ENCODE data around the gene MRPS33. TPM values are rescaled to one million over a fixed set of nuclear protein-coding genes. Genes with fewer than 3 reads are reported as not detected.

MRPS33 gene
- total and polyA plus RNA-seq, 2 of the 8 experiments (the other 6 are each of a cell fraction or from before 2014, with no cell fraction given): 22.9 to 62.6 TPM

DNA sequence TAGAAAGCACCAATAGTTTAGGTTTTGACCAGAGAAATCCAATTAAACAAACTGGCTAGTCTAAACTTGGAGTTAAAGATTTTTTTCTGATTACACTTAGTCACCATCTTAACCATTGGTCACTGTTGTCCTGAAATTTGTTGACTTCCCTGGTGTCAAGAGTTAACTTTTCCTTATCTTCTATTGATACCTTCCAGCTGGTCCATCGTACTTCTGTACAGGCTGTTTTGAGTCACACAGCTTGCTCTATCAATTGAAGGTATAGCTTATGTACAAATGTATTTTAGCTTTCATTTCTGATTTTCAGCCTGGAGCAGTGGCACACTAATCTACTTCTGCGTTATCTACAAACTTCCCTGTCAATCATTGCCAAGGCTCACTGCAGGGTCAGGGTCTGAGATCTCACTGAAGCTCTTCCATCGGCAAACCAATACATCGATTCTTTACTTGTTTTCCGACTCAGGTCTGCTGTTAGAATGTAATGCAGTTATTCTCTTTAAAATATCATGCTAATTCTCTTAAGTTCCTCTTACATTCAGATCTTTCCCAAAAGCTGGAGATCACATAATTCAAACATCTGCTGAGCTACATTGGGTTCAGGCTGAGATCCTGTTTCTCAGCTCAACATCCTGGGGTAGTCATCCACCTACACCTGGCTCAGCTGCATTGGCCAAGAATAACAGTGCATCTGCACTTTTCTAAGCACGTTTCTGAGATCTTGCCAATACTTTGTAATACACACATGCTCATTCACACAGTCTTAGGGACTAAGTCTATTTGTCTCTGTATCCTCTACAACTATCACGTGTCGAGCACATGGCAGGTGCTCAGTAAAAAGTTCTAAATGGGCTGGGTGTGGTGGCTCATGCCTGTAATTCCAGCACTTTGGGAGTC lies 11.3 kb downstream of the MRPS33 start:
- Histone ChIP-seq H3K18ac (ENCODE audit: extremely low read depth, low read length) (no peak overlapping the region), H3K4me1 (replicated peaks in 1 of 4; ENCODE audit: control insufficient read depth in 3 of 4, insufficient read depth in 4 of 4, low read length in 3 of 4) (no peaks in the 10 kb centered on the region), H2AK5ac (ENCODE audit: low read depth, low read length) (no peak overlapping the region), H3K79me2 (ENCODE audit: control insufficient read depth in 1 of 2, insufficient read depth in 2 of 2, low read length in 2 of 2) (no peaks in the 10 kb centered on the region), H3K9me3 (ENCODE audit: insufficient read depth in 2 of 2, low read depth in 1 of 2, low read length in 1 of 2) (no peaks in the 10 kb centered on the region), H3K4me3 (ENCODE audit: extremely low read depth in 1 of 4, insufficient read depth in 2 of 4, low read depth in 3 of 4, low read length in 4 of 4) (no peak overlapping the region), H3K14ac (ENCODE audit: insufficient read length) (no peak overlapping the region), H3K9ac (replicated peaks in 1 of 4; ENCODE audit: extremely low read depth in 1 of 4, low read depth in 3 of 4, low read length in 3 of 4) (no peak overlapping the region), H3K4me2 (ENCODE audit: insufficient read depth in 1 of 2, low read depth in 2 of 2, low read length in 2 of 2) (no peak overlapping the region), H3K79me1 (ENCODE audit: low read depth, low read length) (no peaks in the 10 kb centered on the region), H3K27me3 (replicated peaks in 1 of 4; ENCODE audit: control insufficient read depth in 3 of 4, extremely low read depth in 1 of 4, insufficient read depth in 3 of 4, low read length in 3 of 4) (no peaks in the 10 kb centered on the region), H3K36me3 (ENCODE audit: control insufficient read depth in 2 of 4, insufficient read depth in 4 of 4, low read length in 3 of 4) (peaks cover 3 to 17% (median 7%) of the 10 kb centered on the region in 4 experiments; a peak in 7 of 8 replicates), H2BK15ac (ENCODE audit: low read length) (no peak overlapping the region), H2AFZ (ENCODE audit: low read length) (no peak overlapping the region), H3K23me2 (ENCODE audit: low read depth, low read length) (no peaks in the 10 kb centered on the region), H4K8ac (ENCODE audit: extremely low read depth, insufficient read depth, low read length) (no peak overlapping the region), H2BK20ac (ENCODE audit: low read length) (no peak overlapping the region), H2BK12ac (ENCODE audit: low read depth, low read length) (no peak overlapping the region), H4K91ac (replicated peaks; ENCODE audit: insufficient read length, low read length) (no peak overlapping the region), H3K27ac (ENCODE audit: low read depth, low read length) (no peak overlapping the region), H2BK120ac (replicated peaks; ENCODE audit: low read depth, low read length) (no peak overlapping the region), H4K5ac (ENCODE audit: insufficient read length, low read depth, low read length) (no peak overlapping the region), H2BK5ac (ENCODE audit: low read depth, low read length) (no peak overlapping the region), H3K23ac (ENCODE audit: insufficient read length) (no peak overlapping the region), H3K56ac (replicated peaks; ENCODE audit: insufficient read length, low read depth, low read length) (no peak overlapping the region), H3K4ac (replicated peaks; ENCODE audit: insufficient read length, low read depth, low read length) (no peak overlapping the region), H4K20me1 (replicated peaks in 1 of 2; ENCODE audit: control insufficient read depth in 1 of 2, insufficient read depth in 2 of 2, low read length in 2 of 2) (no peaks in the 10 kb centered on the region)
- no peak for TF ChIP-seq SP1 (IDR thresholded peaks at IDR 0.05; ENCODE audit: low read depth, low read length)
- no peak for TF ChIP-seq SAP30 (IDR thresholded peaks at IDR 0.05; ENCODE audit: insufficient read depth, insufficient replicate concordance, low read length)
- no peak for TF ChIP-seq JUN (IDR thresholded peaks at IDR 0.05; ENCODE audit: low read depth, low read length)
- TF ChIP-seq TAF1 (IDR thresholded peaks at IDR 0.05; ENCODE audit: low read depth, low read length): no peak
- TF ChIP-seq HDAC2 (IDR thresholded peaks at IDR 0.05; ENCODE audit: borderline replicate concordance in 1 of 2, low read depth in 2 of 2, low read length in 2 of 2): no peak
- FAIRE-seq: no peak
- ChIA-PET CTCF (ENCODE audit: partially characterized antibody) (interaction anchor here (0.6 to 3.1 kb wide), 10 partner anchors 8 to 646 kb away, joined by 3 to 11 read pairs (median 3); partner anchors contain the start of gene MRPS33), POLR2A (ENCODE audit: partially characterized antibody) (interaction anchor here (0.6 to 2.1 kb wide), 2 partner anchors 11 to 425 kb away, joined by 3 to 4 read pairs; partner anchors contain the start of gene MRPS33)
- no peak for DNase-seq (ENCODE audit: low read depth in 1 of 2, low spot score in 2 of 2)
- WGBS, 2 experiments (ENCODE audit: extremely low coverage in 1 of 2, insufficient coverage in 1 of 2, insufficient read length in 1 of 2, insufficient replicate concordance in 2 of 2, low coverage in 1 of 2, low lambda C conversion rate in 2 of 2, missing lambda C conversion rate in 1 of 2): 88% methylated on average over 8 of the region's 8 CpGs; no CpG with 5 or more reads in 1 of the 2 experiments

Data from H1 (cell line).